C4-2B (cell line): Measurements from ENCODE around the gene CCDC120.

Experiments
- CTCF ChIP-seq: fragments of 450-650 bp; conservative IDR thresholded peaks from 2 replicates; pipeline ENCODE4 v1.5.1; 2017; ENCODE audit warnings: mild to moderate bottlenecking
- ZFX ChIP-seq: fragments of 450-650 bp; IDR thresholded peaks from 2 replicates; pipeline ENCODE4 v1.6.1; 2017

- TF ChIP-seq CTCF (no peak), ZFX (no peak)
Measured at GRCh38 chrX:49072712-49073095, 13.9 kb downstream of the CCDC120 start.
